ENCODE results near the gene MID1.
"Not testable (repeated sequence)": the region's sequence is repeated elsewhere in the genome, so short reads cannot be mapped to it uniquely, and the experiment has no call there.

The MID1 gene

GRCh38 chrX:10617186-10617998, 3.0 kb downstream of the MID1 start:
- no peak for DNase-seq

GRCh38 chrX:10615931-10616774, 4.2 kb downstream of the MID1 start:
- peak; percentile 10 for DNase-seq

- no peak for DNase-seq
Observed at GRCh38 chrX:10612215-10612614, 8.2 kb downstream of the MID1 start.

GRCh38 chrX:10611441-10612090, 8.8 kb downstream of the MID1 start:
- DNase-seq: no peak

GRCh38 chrX:10608099-10608498, 12.3 kb downstream of the MID1 start:
- no peak for DNase-seq

GRCh38 chrX:10607233-10607632, 13.2 kb downstream of the MID1 start:
- no peak for DNase-seq

GRCh38 chrX:10603612-10604011, 16.8 kb downstream of the MID1 start:
- no peak for DNase-seq

GRCh38 chrX:10602646-10603045, 17.7 kb downstream of the MID1 start:
- no peak for DNase-seq

GRCh38 chrX:10600479-10600878, 19.9 kb downstream of the MID1 start:
- no peak for DNase-seq

- DNase-seq: no peak
Observed at GRCh38 chrX:10598540-10598939, 21.8 kb downstream of the MID1 start.

GRCh38 chrX:10597871-10598270, 22.5 kb downstream of the MID1 start:
- peak; percentile 9 for DNase-seq

GRCh38 chrX:10591363-10592335, 28.7 kb downstream of the MID1 start:
- DNase-seq: no peak

GRCh38 chrX:10589787-10590186, 30.6 kb downstream of the MID1 start:
- DNase-seq: not testable (repeated sequence)

GRCh38 chrX:10589098-10589497, 31.3 kb downstream of the MID1 start:
- no peak for DNase-seq

- not testable (repeated sequence) for DNase-seq
Observed at GRCh38 chrX:10584882-10585281, 35.5 kb downstream of the MID1 start.

- DNase-seq: no peak
Observed at GRCh38 chrX:10582945-10583344, 37.4 kb downstream of the MID1 start.

- no peak for DNase-seq
Observed at GRCh38 chrX:10582215-10582733, 38.1 kb downstream of the MID1 start.

- DNase-seq: peak; percentile 17
Observed at GRCh38 chrX:10579112-10580011, 41.0 kb downstream of the MID1 start.

GRCh38 chrX:10578527-10578926, 41.9 kb downstream of the MID1 start:
- DNase-seq: no peak

GRCh38 chrX:10577853-10578252, 42.5 kb downstream of the MID1 start:
- no peak for DNase-seq

Data from NCI-H345 (cell line).